Measurements from ENCODE around the gene DNAJC4.

Gene DNAJC4

DNA sequence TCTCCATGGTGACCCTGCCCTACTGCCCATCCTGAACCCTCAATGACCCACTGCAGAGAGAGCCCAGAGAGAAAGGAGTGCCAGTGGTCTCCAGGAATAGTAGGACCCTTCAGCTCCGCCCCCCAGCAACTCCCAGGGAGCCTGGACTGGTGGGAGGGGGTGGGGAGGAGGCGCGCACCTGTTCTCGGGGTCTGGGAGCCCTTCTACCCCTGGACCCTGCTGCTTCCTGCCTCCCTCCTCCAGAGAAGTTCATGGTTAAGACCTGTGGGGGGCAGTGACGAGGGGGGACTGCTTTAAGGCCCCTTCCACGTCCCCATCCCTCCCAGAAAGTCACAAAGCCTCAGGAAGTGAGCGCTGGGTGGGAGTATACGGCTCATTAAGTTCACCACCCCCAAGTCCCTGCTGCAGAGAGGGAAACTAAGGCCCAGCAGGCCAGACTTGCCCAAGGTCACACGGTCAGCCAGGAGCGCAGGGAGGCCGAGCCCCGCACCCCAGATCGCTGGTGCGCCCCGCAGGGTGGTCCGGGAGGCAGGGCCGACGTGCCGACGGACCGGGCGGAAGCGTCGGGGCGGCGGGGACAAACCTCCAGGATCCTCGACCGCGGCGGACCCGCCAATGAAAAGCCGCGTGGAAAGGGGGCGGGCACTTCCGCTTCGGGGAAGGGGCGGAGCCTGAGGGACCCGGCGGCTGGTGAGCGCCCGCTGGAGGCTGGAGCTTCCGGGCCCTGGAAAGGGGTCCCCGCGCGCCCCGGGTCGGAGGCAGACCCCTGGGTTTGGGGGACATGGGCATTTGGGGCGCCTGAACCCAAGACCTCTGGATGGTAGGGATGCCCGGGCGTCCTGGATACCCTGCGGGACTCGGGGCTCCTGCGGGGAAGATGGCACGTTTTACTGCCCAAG is 4.5 kb upstream of the DNAJC4 start, which contains the start of the genes NUDT22 and TRPT1:
NUDT22 (plus strand) TSS at position 667 of the 899 bp plus-strand sequence. CDS start 379 bp downstream, outside the sequence.
TRPT1 (minus strand) TSS at position 579 of the 899 bp plus-strand sequence; CDS start at position 253, 326 bp downstream.
- peak within 1 kb of the TSS; percentile 88 for H3K27ac ChIP-seq (ENCODE audit: low read depth, low read length)
- peaks cover 14% of the 10 kb centered on the region for H3K4me1 ChIP-seq (ENCODE audit: control insufficient read depth, insufficient read depth, low read length)

DNA sequence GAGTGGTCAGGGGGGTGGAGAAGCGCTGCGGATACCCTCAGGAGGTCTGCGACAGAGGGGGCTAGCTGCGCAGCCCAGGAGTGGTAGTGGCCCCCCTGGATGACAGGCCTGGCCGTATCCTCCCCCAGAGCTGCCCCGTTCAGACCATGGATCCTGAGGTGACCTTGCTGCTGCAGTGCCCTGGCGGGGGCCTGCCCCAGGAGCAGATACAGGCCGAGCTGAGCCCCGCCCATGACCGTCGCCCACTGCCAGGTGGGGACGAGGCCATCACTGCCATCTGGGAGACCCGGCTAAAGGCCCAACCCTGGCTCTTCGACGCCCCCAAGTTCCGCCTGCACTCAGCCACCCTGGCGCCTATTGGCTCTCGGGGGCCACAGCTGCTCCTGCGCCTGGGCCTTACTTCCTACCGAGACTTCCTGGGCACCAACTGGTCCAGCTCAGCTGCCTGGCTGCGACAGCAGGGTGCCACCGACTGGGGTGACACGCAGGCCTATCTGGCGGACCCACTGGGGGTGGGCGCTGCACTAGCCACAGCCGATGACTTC is 3.8 kb upstream of the DNAJC4 start:
- no peaks in the 10 kb centered on the region for H3K27me3 ChIP-seq (ENCODE audit: control insufficient read depth, insufficient read depth, low read length)
- peak overlapping the region; percentile 89 for H3K9ac ChIP-seq (ENCODE audit: low read length)
- peak overlapping the region; percentile 88 for H3K27ac ChIP-seq (ENCODE audit: low read depth, low read length)
- H3K36me3 ChIP-seq (ENCODE audit: control insufficient read depth, insufficient read depth, low read length), result no peaks in the 10 kb centered on the region
- H3K4me1 ChIP-seq (ENCODE audit: control insufficient read depth, insufficient read depth, low read length), result peaks cover 14% of the 10 kb centered on the region
- H3K4me3 ChIP-seq (ENCODE audit: low read length), result peak overlapping the region; percentile 86

More for the DNA sequence above, 4.5 kb upstream of the DNAJC4 start, which contains the start of the genes NUDT22 and TRPT1:
- Histone ChIP-seq H3K9ac (ENCODE audit: low read length) (peak within 1 kb of the TSS; percentile 89), H3K27me3 (ENCODE audit: control insufficient read depth, insufficient read depth, low read length) (no peaks in the 10 kb centered on the region), H3K4me3 (ENCODE audit: low read length) (peak within 1 kb of the TSS; percentile 86), H3K36me3 (ENCODE audit: control insufficient read depth, insufficient read depth, low read length) (peaks cover 3% of the 10 kb centered on the region)

DNA sequence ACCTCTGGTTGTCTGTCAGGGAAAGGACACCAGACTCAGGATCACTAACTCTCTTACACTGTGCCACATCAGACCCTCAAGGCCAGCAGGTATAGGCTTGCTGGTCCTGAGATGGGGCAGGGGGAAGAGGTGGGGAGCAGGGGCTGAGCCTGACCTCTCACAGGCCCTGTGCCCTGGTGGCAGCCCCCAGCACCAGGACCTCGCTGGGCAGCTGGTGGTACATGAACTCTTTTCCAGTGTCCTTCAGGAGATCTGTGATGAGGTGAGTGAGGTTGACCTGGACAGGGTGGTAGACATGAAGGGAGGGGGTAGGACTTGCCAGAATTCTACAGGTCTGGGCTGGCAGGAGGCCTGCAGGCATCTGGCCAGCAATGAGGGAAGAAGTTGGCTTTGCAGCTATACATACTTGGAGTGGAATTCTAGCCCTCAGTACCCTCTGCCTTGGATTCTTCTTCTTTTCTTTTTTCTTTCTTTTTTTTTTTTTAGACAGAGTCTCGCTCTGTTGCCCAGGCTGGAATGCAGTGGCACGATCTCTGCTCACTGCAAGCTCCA is 2.9 kb upstream of the DNAJC4 start:
- Histone ChIP-seq H3K4me1 (ENCODE audit: control insufficient read depth, insufficient read depth, low read length) (peaks cover 14% of the 10 kb centered on the region), H3K4me3 (ENCODE audit: low read length) (peak overlapping the region; percentile 86), H3K9ac (ENCODE audit: low read length) (peak overlapping the region; percentile 19), H3K27me3 (ENCODE audit: control insufficient read depth, insufficient read depth, low read length) (no peaks in the 10 kb centered on the region), H3K27ac (ENCODE audit: low read depth, low read length) (no peak overlapping the region), H3K36me3 (ENCODE audit: control insufficient read depth, insufficient read depth, low read length) (no peaks in the 10 kb centered on the region)

DNA sequence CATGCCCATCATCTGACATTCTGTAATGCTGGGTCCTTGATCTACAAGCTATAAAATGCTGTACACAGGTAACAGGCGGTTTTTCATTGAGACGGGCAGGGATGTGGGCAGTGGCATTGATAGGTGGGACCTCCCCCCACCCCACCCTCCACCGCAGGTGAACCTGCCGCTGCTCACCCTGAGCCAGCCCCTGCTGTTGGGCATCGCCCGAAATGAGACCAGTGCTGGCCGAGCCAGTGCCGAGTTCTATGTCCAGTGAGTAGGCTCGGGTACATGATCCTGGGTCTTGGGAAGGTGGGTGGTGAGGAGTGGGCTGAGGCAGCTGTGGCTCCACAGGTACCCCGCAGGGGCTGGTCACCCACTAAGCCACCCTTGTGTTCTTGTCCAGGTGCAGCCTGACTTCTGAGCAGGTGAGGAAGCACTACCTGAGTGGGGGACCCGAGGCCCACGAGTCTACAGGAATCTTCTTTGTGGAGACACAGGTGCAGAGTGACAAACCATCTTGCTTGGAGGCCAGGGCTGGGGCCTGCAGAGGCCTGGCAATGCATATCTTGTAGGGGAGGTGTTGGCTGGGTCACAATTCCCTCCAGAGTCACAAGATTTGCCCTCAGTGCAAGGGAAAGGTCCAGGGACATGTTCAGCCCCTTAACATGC is 1.1 kb upstream of the DNAJC4 start:
- Histone ChIP-seq H3K4me1 (ENCODE audit: control insufficient read depth, insufficient read depth, low read length) (peaks cover 21% of the 10 kb centered on the region), H3K4me3 (ENCODE audit: low read length) (peak overlapping the region; percentile 91), H3K27me3 (ENCODE audit: control insufficient read depth, insufficient read depth, low read length) (no peaks in the 10 kb centered on the region), H3K36me3 (ENCODE audit: control insufficient read depth, insufficient read depth, low read length) (no peaks in the 10 kb centered on the region), H3K27ac (ENCODE audit: low read depth, low read length) (peak overlapping the region; percentile 93), H3K9ac (ENCODE audit: low read length) (no peak overlapping the region)

DNA sequence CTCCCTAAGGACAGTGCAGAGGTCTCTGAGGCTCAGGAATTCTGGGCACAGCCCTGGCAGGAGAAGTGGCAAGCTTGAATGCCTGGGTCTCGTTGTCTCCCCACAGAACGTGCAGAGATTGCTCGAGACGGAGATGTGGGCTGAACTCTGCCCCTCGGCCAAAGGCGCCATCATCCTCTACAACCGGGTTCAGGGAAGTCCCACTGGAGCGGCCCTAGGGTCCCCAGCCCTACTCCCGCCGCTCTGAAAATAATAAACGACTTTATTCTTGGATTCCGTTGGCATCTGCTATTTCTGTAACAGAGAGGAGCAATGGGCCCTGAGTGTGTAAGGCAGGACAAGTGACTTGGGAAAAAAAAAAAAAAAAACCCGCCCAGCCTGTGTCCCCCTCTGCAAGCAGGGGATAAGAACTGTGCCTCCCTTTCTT is 591 bp upstream of the DNAJC4 start:
- H3K9ac ChIP-seq (ENCODE audit: low read length), result no peak overlapping the region

DNA sequence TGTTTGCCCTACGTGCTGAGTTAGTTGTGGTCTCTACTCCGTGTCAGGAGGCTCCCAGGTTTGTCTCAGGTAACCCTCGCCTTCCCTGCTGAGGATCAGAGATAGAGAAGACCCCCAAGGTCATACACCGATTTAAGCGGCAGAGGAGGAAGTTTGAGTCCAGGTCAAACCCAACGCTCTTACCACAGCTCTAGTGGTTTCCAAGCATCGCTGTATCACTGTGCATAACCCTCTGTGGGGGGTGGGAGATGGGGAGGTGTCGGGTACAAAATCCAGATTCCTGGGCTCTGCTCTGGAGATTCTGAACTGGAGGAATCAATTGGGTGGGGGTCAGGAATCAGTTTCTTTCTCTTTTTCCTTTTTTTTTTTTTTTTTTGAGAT is 627 bp downstream of the DNAJC4 start:
- Histone ChIP-seq H3K4me1 (ENCODE audit: control insufficient read depth, insufficient read depth, low read length) (peaks cover 27% of the 10 kb centered on the region), H3K9ac (ENCODE audit: low read length) (peak overlapping the region; percentile 74), H3K27me3 (ENCODE audit: control insufficient read depth, insufficient read depth, low read length) (no peaks in the 10 kb centered on the region), H3K36me3 (ENCODE audit: control insufficient read depth, insufficient read depth, low read length) (no peaks in the 10 kb centered on the region), H3K4me3 (ENCODE audit: low read length) (peak overlapping the region; percentile 91), H3K27ac (ENCODE audit: low read depth, low read length) (peak overlapping the region; percentile 93)

More for the DNA sequence above, 591 bp upstream of the DNAJC4 start:
- H3K27ac ChIP-seq (ENCODE audit: low read depth, low read length), result peak overlapping the region; percentile 93
- no peaks in the 10 kb centered on the region for H3K27me3 ChIP-seq (ENCODE audit: control insufficient read depth, insufficient read depth, low read length)
- H3K4me3 ChIP-seq (ENCODE audit: low read length), result peak overlapping the region; percentile 91
- peaks cover 21% of the 10 kb centered on the region for H3K4me1 ChIP-seq (ENCODE audit: control insufficient read depth, insufficient read depth, low read length)
- H3K36me3 ChIP-seq (ENCODE audit: control insufficient read depth, insufficient read depth, low read length), result no peaks in the 10 kb centered on the region

DNA sequence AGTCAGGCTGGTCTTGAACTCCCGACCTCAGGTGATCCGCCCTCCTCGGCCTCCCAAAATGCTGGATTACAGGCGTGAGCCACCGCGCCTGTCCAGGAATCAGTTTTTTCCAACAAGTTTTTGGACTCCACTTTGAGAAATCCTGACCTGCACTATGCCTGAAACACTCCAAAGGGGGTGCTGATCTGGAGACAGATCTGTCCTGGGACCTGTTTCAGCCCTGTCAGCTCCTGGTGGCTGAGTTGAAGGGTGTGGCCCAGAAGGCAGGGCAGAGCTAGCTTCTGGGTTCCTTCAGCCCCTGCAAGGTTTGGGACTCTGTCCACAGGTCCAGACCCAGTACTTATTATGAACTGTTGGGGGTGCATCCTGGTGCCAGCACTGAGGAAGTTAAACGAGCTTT is 1.2 kb downstream of the DNAJC4 start:
- no peaks in the 10 kb centered on the region for H3K36me3 ChIP-seq (ENCODE audit: control insufficient read depth, insufficient read depth, low read length)
- H3K27me3 ChIP-seq (ENCODE audit: control insufficient read depth, insufficient read depth, low read length), result no peaks in the 10 kb centered on the region
- no peak overlapping the region for H3K27ac ChIP-seq (ENCODE audit: low read depth, low read length)
- peaks cover 25% of the 10 kb centered on the region for H3K4me1 ChIP-seq (ENCODE audit: control insufficient read depth, insufficient read depth, low read length)
- no peak overlapping the region for H3K4me3 ChIP-seq (ENCODE audit: low read length)
- H3K9ac ChIP-seq (ENCODE audit: low read length), result no peak overlapping the region

DNA sequence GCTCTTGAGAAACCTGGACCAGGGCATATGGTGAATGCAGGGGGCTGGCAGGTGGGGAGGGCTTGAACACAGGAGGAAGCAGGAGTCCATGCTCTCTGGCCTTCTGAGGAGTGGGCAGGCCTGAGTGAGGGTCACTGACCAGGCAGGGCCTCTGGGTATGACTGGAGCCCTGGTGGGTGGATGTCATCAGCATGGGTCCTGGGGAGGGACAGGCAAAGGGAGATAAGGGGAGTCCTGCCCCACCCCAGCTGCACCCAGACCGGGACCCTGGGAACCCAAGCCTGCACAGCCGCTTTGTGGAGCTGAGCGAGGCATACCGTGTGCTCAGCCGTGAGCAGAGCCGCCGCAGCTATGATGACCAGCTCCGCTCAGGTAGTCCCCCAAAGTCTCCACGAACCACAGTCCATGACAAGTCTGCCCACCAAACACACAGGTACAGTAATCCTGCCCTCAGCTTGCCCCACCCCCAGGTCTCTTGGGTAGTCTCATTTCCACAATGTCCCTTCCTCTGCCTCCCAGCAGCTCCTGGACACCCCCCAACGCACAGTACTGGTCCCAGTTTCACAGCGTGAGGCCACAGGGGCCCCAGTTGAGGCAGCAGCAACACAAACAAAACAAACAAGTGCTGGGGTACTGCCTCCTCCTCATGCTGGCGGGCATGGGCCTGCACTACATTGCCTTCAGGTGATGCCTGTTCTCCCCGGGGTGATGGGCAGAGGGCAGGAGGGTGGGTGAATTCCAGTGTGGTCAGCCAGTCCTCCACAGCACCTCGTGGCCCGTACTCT is 2.0 kb downstream of the DNAJC4 start:
- no peak overlapping the region for H3K4me3 ChIP-seq (ENCODE audit: low read length)
- no peaks in the 10 kb centered on the region for H3K36me3 ChIP-seq (ENCODE audit: control insufficient read depth, insufficient read depth, low read length)
- H3K9ac ChIP-seq (ENCODE audit: low read length), result no peak overlapping the region
- H3K27me3 ChIP-seq (ENCODE audit: control insufficient read depth, insufficient read depth, low read length), result no peaks in the 10 kb centered on the region
- peaks cover 18% of the 10 kb centered on the region for H3K4me1 ChIP-seq (ENCODE audit: control insufficient read depth, insufficient read depth, low read length)
- H3K27ac ChIP-seq (ENCODE audit: low read depth, low read length), result no peak overlapping the region

DNA sequence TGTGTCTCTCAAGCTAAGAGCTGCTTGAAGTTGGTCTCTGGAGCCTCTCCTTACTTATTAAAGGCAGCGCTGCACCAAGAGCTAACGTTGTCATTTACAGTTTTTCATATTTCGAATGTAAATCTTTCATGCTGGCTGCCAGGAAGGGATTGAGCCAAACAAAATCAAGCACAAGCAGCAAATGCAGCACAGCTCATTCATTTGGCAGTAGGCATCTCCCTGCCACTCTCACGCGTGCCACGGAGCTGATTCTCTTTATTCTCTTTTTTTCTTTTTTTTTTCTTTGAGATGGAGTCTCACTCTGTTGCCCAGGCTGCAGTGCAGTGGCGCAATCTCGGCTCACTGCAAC is 2.6 kb downstream of the DNAJC4 start:
- H3K27me3 ChIP-seq (ENCODE audit: control insufficient read depth, insufficient read depth, low read length), result no peaks in the 10 kb centered on the region
- H3K4me1 ChIP-seq (ENCODE audit: control insufficient read depth, insufficient read depth, low read length), result peaks cover 18% of the 10 kb centered on the region
- peaks cover 2% of the 10 kb centered on the region for H3K36me3 ChIP-seq (ENCODE audit: control insufficient read depth, insufficient read depth, low read length)
- no peak overlapping the region for H3K9ac ChIP-seq (ENCODE audit: low read length)
- no peak overlapping the region for H3K27ac ChIP-seq (ENCODE audit: low read depth, low read length)
- H3K4me3 ChIP-seq (ENCODE audit: low read length), result no peak overlapping the region

DNA sequence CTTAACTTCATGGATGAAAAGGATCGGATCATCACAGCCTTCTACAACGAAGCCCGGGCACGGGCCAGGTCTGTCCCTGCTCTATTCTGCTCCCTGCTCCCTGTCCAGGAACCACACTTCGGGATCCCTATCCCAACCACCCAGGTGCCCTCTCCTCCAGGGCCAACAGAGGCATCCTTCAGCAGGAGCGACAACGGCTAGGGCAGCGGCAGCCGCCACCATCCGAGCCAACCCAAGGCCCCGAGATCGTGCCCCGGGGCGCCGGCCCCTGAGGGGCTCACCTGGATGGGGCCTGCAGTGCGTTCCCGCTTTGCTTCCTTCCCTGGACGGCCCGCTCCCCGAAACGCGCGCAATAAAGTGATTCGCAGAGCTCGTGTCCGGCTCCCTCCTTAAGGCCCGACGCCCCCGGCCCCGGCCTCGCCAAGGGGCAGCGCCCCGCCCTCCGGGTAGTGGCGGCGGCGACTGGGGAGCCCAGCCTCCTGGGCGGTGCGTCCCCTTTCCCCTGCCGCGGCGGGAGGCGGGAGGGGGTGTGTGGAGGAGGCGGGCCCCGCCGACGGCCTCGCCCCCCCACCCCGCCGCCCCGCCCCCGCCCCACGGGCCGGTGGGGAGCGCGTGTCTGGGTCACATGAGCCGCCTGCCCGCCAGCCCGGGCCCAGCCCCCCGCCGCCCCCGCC is 3.7 kb downstream of the DNAJC4 start, which contains the start of gene VEGFB:
VEGFB (plus strand) TSS at position 672 of the 674 bp plus-strand sequence. CDS start 250 bp downstream, outside the sequence.
- H3K4me3 ChIP-seq (ENCODE audit: low read length), result peak within 1 kb of the TSS; percentile 77
- H3K36me3 ChIP-seq (ENCODE audit: control insufficient read depth, insufficient read depth, low read length), result peaks cover 3% of the 10 kb centered on the region
- peaks cover 18% of the 10 kb centered on the region for H3K4me1 ChIP-seq (ENCODE audit: control insufficient read depth, insufficient read depth, low read length)
- peak within 1 kb of the TSS; percentile 81 for H3K9ac ChIP-seq (ENCODE audit: low read length)
- no peaks in the 10 kb centered on the region for H3K27me3 ChIP-seq (ENCODE audit: control insufficient read depth, insufficient read depth, low read length)
- H3K27ac ChIP-seq (ENCODE audit: low read depth, low read length), result peak within 1 kb of the TSS; percentile 73

Data from rectal smooth muscle tissue (tissue), 1 donor.